Stimulated activated naive CD8-positive, alpha-beta T cell treated with anti-CD3 and anti-CD28 coated beads, Interleukin-15, Interleukin-2, amounts not matched to agents 100 U/mL and 50 U/mL, for 24 hours (primary cell): ENCODE results near the gene IQGAP3.
"Not testable (repeated sequence)": the region's sequence is repeated elsewhere in the genome, so short reads cannot be mapped to it uniquely, and the experiment has no call there.

Source experiments
- ATAC-seq: fragments of 150-1000 bp; cut with Tn5 transposase; one replicate; pipeline ENCODE4 v1.10.0; 2021
- DNase-seq: peaks from one replicate; pipeline ENCODE4 v3.0.0; 2021

The IQGAP3 gene

DNA sequence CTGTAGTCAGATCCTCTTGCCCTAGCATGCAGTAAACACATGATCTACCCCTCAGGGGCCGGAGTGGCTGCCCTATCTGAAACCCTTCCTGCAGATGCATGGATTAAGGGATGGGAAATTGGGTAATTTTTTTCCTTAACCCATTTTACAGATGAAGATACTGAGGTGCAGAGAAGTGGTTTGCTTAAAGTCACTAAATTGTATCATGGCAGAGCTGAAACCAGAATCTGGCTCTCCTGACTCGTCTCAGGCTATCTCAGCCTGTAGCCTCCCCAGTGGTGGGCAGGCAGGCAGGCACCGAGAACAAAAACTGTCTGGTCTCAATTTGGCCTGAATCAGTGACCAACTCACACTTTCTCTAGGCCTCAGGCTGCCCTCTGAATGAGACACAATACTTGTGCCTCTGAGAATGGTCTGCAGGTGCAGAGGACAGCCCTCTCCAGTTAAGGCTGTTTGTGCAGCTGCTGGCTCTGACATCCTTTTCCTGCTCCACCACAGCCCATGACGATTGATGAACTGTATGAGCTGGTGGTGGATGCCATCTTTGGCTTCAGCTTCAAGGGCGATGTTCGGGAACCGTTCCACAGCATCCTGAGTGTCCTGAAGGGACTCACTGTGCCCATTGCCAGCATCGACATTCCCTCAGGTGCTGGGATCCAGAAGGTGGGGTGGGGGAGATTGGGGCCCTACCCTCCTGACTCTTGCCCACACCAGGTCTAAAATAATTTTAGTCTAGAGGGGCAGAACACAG, 20.7 kb upstream of the IQGAP3 start:
- DNase-seq (no peak), ATAC-seq (no peak)

- DNase-seq (peak; percentile 14), ATAC-seq (peak; percentile 1)
Observed at GRCh38 chr1:156592158-156592909, 20.0 kb upstream of the IQGAP3 start.

GRCh38 chr1:156591432-156592157, 19.2 kb upstream of the IQGAP3 start, which contains the start of gene NAXE:
Gene NAXE, plus strand, starts transcription at chr1:156591776. Its CDS starts 29 bp downstream, at chr1:156591805.
- DNase-seq (peak; percentile 79), ATAC-seq (peak; percentile 89)

GRCh38 chr1:156591181-156591431, 18.7 kb upstream of the IQGAP3 start:
- ATAC-seq = peak; percentile 3
- no peak for DNase-seq

DNA sequence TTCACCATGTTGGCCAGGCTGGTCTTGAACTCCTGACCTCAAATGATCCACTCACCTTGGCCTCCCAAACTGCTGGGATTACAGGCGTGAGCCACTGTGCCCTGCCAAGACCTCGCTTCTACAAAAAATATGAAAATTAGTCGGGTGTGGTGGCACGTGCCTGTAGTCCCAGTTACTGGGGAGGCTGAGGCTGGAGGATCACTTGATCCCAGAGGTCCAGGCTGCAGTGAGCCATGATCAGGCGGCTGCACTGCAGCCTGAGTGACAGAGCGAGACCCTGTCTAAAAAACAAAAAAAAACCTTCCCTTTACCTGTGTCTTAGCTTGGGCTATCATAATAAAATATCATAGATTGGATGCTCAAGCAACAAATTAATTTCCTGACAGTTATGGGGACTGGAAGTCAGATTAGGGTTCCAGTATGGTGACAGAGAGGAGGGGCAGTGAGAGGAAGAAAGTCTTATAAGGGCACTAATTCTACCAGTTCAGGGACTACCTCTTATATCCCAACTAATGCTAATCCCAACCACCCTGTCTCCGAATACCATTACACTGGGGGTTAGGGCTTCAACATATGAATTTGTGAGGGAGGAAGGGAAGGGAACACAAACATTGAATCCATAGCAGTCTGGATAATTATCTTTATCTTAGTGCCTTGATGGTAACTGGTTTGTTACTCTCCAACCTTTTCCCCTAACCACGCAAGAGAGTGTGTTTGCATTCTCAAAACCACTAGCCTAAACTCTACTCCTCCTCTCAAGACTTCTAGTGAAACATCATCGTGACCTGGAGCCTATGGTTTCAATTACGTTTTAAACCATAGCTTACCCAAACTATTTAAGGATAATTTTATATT, 18.2 kb upstream of the IQGAP3 start:
- DNase-seq (no peak), ATAC-seq (no peak)

- ATAC-seq = no peak
Observed at GRCh38 chr1:156589546-156589945, 17.2 kb upstream of the IQGAP3 start.

DNA sequence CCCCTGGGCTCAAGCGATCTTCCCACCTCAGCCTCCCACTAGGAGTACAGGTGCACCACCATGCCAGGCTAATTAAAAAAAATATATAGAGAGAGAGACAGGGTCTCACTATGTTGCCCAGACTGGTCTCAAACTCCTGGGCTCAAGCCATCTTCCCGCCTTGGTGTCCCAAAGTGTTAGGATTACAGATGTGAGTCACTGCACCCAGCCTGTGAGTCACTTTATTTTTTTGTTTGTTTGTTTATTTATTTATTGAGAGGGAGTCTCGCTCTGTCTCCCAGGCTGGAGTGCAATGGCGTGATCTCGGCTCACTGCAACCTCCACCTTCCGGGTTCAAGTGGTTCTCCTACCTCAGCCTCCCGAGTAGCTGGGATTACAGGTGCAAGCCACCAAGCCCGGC, 15.6 kb upstream of the IQGAP3 start:
- not testable (repeated sequence) for ATAC-seq, DNase-seq

More at GRCh38 chr1:156589546-156589945, 17.2 kb upstream of the IQGAP3 start:
- DNase-seq = no peak

DNA sequence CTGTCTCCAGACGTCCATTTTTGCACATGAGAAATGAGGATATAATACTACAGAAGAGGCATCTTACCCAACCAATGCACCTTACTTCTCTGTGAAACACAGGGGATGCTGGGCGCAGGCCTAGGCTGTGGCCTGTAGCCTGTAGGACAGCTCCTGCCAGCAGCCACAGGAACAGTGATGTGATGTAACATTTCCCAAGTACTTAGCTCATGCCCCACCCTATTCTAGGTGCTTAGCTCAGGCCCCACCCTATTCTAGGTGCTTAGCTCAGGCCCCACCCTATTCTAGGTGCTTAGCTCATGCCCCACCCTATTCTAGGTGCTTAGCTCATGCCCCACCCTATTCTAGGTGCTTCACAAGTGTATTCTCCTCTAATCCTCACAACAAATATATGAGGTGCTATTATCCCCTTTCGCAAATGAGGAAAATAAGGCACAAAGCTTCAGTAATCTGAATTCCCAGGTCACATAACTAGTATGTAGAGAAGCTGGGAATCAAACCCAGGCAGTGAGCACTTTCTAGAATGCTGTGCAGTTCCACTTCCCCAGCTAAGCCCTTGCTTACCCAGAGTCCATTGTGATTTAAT, 14.6 kb upstream of the IQGAP3 start:
- DNase-seq (no peak), ATAC-seq (no peak)

GRCh38 chr1:156586323-156586722, 14.0 kb upstream of the IQGAP3 start:
- DNase-seq (no peak), ATAC-seq (no peak)

GRCh38 chr1:156584813-156585212, 12.4 kb upstream of the IQGAP3 start:
- ATAC-seq (no peak), DNase-seq (peak; percentile 21)

GRCh38 chr1:156583821-156584622, 11.7 kb upstream of the IQGAP3 start:
- ATAC-seq = no peak

GRCh38 chr1:156582388-156583017, 10.1 kb upstream of the IQGAP3 start:
- peak; percentile 58 for DNase-seq
- ATAC-seq = peak; percentile 73

More at GRCh38 chr1:156583821-156584622, 11.7 kb upstream of the IQGAP3 start:
- DNase-seq = peak; percentile 84

DNA sequence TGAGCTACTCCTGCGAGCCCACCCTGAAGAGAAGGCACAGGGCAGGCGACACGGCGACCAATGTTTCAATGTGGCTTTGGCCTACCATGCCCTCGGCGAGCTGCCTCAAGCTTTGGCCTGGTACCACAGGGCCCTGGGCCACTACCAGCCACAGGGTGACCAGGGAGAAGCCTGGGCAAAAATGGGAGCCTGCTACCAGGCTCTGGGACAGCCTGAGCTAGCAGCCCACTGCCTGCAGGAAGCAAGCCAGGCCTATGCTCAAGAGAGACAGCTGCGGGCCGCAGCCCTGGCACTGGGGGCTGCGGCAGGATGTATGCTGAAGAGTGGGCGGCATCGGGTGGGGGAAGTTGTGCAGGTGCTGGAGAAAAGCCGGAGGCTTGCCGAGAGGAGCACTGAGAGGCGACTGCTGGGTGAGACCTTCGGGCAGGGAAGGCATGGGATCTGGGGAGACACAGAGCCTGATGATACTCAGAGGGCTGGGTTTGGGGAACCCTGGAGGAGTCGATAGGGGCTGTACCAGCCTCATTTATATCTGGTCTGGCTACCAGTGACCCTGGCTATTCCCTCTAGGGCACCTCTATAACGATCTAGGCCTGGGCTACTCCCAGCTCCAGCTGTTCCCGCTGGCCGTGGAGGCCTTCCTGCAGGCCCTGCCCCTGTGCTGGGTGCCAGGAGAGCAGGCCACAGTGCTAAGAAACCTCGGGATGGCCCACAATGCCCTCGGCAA, 9.5 kb upstream of the IQGAP3 start:
- peak; percentile 74 for ATAC-seq
- DNase-seq = peak; percentile 70

- ATAC-seq (no peak), DNase-seq (no peak)
Observed at GRCh38 chr1:156579472-156579871, 7.1 kb upstream of the IQGAP3 start, which contains the start of gene TTC24. Gene TTC24, plus strand, starts transcription at chr1:156579723. Its CDS starts 1,642 bp downstream, at chr1:156581365.

DNA sequence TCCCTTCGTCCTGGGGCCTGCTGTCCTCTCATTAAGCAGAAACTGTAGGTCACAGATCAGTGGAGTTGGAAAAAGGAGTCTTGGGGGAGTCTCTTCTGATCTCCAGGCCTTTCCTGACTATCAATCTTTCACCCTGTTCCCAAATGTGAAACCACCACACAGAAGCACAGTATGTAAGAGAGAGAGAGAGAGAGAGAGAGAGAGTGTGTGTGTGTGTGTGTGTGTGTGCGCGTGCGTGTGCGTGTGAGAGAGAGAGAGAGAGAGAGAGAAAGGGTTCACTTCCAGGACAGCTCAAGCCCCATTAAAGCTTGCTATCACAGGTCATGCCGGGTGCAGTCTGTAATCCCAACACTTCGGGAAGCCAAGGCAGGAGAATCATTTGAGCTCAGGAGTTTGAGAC, 5.7 kb upstream of the IQGAP3 start:
- DNase-seq = no peak

GRCh38 chr1:156577550-156577949, 5.2 kb upstream of the IQGAP3 start:
- ATAC-seq = no peak

More for the DNA sequence above, 5.7 kb upstream of the IQGAP3 start:
- no peak for ATAC-seq

DNA sequence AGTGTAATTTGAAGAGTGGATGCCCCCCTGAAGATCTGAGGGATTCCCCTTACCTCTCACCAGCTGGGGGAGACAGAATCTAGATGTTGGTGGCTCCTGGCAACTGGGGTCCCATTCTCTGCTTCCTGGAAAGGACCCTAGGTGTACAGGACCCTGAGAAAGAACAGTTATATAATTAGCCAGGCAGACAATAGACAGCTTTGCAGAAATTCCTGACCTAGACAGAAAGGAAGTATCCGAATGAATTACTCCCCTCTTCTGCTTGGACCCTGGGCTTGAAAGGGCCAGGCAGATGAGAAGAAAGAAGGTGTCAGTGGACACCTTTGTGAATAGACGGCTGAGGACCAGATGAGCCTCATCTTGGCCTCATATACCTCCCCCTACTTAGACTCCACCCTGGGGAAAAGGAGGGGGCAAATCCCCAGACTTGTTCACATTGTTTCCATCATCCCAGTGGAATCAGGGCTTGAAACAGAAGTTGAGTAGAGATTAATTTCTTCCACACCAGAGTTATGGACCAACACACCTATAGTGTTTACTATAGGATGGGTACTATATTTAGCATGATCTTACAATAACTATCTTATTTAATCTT, 1.8 kb upstream of the IQGAP3 start:
- no peak for ATAC-seq
- no peak for DNase-seq

More at GRCh38 chr1:156577550-156577949, 5.2 kb upstream of the IQGAP3 start:
- no peak for DNase-seq

DNA sequence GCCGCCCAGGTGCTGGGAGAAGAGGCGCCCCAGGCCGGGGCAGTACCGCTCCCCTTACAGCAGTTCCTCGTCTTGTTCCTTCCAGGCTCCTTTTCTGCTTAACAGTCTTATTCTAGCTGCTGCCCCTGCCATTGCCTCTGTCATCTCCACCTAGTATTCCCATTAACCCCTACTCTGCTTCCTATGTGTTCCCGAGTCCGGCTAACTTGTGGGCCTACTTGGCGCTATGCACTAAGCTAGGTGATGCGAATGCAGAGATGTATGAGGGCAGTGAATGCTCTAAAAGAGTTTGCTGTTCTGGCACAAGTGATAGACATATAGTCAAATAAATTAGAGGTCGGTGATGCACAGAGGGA, 276 bp upstream of the IQGAP3 start:
- ATAC-seq (no peak), DNase-seq (no peak)

GRCh38 chr1:156571261-156571852, 1.0 kb downstream of the IQGAP3 start:
- ATAC-seq = peak; percentile 67
- DNase-seq = no peak
